Stimulated activated naive CD4-positive, alpha-beta T cell treated with Interleukin-2 at 50 U/mL for 16 hours (primary cell): ENCODE measurements around the gene USP35.

ENCODE experiments used
- DNase-seq: peaks from one replicate; lab custom pipeline; 2025; lab: John Stamatoyannopoulos, UW

The USP35 gene

GRCh38 chr11:78199015-78199652 is 10.4 kb downstream of the USP35 start:
- no peak for DNase-seq

GRCh38 chr11:78199653-78200015 is 10.9 kb downstream of the USP35 start:
- DNase-seq = no peak

DNA sequence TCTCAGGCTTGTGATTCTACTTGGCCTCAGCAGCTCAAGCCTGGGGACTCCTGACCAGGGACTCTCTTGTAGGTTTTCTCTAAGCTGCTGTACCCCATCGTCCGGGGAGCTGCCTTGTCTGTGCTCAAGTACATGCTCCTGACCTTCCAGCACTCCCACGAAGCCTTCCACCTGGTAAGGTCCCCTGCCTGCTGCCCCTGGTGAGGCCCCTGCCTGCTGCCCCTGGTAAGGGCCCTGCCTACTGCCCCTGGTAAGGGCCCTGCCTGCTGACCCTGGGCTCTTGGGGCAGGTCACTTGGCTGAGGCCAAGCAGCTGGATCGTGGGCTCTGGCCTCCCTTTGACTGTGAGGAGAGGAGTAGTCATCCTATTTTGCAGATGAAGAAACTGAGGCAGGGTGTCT is 11.3 kb downstream of the USP35 start:
- DNase-seq = no peak

- no peak for DNase-seq
Observed at GRCh38 chr11:78200553-78200952, 11.8 kb downstream of the USP35 start.

DNA sequence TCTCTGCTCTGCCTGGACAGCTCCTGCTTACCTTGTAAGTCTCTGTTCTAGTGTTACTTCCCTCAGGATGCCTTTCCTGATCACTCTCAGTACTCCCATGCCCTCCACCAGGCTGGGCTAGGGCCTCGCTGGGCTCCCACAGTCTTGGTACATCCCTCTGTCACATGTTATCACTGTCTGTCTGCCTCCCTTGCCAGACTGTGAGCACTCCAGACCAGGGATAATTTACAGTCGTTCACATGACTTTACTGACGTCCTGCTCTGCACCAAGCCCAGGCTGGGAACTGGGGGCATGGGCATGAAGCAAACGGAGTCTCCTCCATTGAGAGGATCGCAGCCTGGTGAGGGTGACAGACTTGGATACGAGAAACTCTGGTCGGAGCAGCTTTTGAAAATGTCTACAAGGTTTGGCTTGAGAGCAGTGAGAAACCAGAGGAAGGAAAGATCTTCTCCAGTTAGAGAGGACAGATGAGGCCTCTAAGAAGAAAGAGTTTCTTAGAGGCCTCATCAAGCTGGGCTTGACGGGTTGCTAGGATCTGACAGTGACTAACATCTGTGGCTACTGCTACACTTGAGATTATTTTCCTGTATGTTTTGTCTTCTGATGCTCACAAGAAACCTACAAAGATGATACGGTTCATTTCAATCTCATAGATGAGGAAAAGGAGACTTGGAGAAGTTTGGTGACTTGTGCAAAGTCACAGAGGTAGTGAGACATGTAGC is 12.5 kb downstream of the USP35 start:
- DNase-seq = no peak

DNA sequence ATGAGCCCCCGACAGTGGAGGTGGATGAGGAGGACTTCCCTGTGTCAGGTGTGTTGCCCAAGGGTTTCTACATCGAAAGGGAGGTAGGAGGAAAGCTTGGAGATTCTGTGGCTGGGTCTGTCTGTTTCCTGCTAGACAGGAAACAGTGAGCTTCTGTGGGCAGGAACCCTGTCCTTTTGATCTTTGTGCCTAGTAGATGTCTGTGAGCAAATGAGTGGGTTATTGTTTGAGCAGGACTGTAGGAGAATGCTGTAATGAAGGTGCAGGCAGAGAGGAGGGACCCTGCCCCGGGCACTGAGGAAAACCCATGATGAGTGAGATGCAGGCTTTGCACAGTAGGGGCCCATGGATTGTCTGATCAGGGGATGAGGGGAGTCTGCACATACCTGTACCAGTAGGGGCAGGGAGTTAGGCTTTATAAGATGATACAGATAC is 14.0 kb downstream of the USP35 start:
- DNase-seq = peak; percentile 17

GRCh38 chr11:78203184-78203583 is 14.5 kb downstream of the USP35 start:
- no peak for DNase-seq

GRCh38 chr11:78205256-78205655 is 16.5 kb downstream of the USP35 start:
- no peak for DNase-seq

- no peak for DNase-seq
Observed at GRCh38 chr11:78205691-78206090, 17.0 kb downstream of the USP35 start.

DNA sequence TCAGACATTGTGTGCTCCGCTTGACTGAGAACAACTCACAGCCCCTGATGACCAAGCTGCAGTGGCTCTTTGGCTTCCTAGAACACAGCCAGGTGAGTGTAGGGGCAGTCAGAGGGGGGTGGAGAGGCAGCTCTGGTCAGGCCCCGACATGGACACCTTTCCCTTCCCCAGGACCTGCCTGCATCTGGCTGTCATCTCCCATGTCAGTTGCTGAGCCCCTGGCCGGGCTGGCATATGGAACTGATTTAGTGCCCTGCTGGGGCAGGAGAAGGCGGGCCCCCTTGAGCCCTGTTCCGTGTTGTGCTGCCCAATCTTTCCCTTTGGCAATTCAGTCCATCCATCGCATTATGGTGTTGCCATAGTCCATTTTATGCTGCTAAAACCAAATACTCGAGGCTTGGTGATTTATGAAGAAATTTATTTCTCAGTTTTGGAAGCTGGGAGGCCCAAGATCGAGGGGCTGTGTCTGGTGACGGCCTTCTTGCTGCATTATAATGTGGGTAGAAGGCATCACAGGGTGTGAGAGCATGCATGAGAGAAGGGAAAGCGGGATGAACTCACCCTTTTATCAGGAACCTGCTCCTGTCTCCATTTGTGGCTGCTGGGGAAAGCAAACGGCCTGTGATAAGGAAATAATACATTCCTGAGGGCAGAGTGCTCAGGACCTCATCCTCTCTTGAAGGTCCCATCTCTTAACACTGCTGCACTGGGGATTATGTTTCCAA is 19.0 kb downstream of the USP35 start:
- no peak for DNase-seq

GRCh38 chr11:78208257-78209165 is 19.8 kb downstream of the USP35 start:
- DNase-seq = no peak

DNA sequence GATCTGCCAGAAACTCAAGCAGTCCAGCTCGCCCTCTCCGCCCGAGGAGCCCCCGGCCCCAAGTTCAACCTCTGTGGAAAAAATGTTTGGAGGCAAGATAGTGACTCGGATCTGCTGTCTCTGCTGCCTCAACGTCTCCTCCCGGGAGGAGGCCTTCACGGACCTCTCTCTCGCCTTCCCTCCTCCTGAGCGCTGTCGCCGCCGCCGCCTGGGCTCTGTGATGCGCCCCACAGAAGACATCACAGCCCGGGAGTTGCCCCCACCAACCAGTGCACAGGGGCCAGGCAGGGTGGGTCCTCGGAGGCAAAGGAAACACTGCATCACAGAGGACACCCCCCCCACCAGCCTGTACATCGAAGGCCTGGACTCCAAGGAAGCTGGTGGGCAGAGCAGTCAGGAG is 20.8 kb downstream of the USP35 start:
- DNase-seq = no peak

DNA sequence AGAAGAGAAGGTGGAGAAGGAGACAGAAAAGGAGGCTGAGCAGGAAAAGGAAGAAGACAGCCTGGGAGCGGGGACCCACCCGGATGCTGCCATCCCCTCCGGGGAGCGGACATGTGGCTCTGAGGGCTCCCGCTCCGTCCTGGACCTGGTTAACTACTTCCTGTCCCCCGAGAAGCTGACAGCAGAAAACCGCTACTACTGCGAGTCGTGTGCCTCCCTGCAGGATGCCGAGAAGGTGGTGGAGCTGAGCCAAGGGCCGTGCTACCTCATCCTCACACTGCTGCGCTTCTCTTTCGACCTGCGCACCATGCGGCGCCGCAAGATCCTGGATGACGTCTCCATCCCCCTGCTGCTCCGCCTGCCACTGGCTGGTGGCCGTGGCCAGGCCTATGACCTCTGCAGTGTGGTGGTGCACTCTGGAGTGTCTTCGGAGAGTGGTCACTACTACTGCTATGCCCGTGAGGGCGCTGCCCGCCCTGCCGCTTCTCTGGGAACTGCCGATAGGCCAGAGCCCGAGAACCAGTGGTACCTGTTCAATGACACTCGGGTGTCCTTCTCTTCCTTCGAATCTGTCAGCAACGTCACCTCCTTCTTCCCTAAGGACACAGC is 21.4 kb downstream of the USP35 start:
- DNase-seq = no peak

- no peak for DNase-seq
Observed at GRCh38 chr11:78211565-78211964, 22.8 kb downstream of the USP35 start.

GRCh38 chr11:78212586-78213371 is 24.1 kb downstream of the USP35 start:
- DNase-seq = no peak

- no peak for DNase-seq
Observed at GRCh38 chr11:78213526-78214330, 25.0 kb downstream of the USP35 start.

DNA sequence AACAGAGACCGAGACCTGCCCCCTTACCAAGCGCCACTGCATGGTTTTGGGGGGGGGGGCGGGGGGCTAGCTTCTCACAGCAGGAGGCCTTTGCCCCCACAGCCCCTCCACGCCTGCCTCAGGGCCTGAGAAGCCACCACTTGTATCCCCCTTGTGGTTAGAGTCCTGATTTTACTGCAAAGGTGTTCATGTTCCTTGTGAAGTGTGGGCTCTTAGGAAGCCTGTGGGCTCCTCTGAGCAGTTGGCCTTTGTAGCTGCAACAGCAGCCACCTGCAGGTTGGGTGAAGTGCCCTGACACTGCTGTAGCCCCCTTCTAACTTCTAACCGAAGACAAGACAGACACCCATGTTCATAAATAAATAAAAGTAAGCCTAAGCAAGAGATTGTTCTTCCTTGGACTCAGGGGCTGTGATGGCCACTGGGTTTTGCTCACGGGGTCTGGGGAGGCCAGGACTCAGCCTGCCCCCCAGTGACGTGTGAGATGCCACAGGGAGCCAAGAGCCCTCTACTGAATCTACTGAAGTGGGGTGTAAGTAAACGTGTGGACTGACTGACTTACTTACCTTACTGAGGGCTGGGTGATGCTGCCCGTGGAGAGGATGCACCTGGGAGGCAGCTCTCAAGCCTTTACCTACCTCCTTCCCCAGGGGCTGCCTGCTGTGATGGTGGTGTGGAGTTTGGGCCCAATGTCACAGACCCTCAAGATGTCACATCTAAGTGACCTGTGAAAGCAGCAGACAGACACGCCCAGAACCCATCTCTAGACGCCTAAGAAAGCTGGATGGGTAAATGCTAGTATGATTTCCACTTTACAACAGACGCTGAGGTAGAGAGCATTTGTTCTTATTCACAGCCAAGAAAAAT is 25.8 kb downstream of the USP35 start:
- no peak for DNase-seq

GRCh38 chr11:78216021-78216420 is 27.3 kb downstream of the USP35 start:
- no peak for DNase-seq
